NCI-H1436 treated with DMSO at 0.1 percent for 48 hours (cell line): ENCODE measurements around the gene KRTAP10-4.
"Not testable (repeated sequence)": the region's sequence is repeated elsewhere in the genome, so short reads cannot be mapped to it uniquely, and the experiment has no call there.

ENCODE experiments used
- DNase-seq: peaks from one replicate; lab custom pipeline; 2025; lab: John Stamatoyannopoulos, UW

Gene KRTAP10-4

DNA sequence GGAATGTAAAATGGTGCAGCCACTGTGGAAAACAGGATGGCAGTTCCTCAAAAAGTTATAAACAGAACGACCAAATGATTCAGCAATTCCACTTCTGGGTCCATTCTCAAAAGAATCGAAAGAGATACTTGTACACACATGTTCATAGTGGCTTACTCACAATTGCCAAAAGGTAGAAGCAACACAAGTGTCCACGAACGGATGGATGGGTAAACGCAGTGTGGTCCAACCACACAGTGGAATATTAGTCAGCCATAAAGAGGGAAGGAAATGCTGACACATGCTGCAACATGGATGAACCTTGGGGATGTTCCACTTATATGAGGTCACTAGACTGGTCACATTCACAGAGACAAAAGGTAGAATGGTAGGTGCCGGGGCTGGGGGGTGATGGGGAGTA is 38.8 kb upstream of the KRTAP10-4 start:
- no peak for DNase-seq

- no peak for DNase-seq
Measured at GRCh38 chr21:44535963-44536362, 37.6 kb upstream of the KRTAP10-4 start.

- no peak for DNase-seq
Measured at GRCh38 chr21:44537930-44538911, 35.3 kb upstream of the KRTAP10-4 start.

DNA sequence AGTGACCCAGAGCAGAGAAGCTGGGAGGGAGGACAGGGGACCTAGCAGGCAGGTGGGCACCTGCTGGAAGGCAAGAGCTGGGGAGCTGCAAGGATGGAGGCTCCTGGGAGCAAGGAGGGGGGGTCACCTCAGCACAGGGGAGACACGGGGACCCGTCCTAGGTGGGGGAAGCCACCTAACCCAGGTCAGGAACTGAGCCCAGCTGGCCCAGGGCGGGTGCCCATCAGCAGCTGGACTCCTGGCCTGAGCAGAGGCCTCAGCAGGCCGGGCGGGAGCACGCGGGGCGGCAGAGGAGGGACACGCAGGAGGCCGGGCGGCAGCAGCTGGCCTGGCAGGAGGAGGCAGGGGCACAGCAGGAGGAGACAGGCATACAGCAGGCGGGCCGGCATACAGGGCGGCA is 34.5 kb upstream of the KRTAP10-4 start:
- no peak for DNase-seq

- DNase-seq: no peak
Measured at GRCh38 chr21:44539991-44540666, 33.4 kb upstream of the KRTAP10-4 start, which contains the start of gene KRTAP10-1. Gene KRTAP10-1, minus strand, starts transcription at chr21:44540195. Its CDS starts 45 bp downstream, at chr21:44540150.

GRCh38 chr21:44540741-44541288 is 32.7 kb upstream of the KRTAP10-4 start:
- DNase-seq: no peak

DNA sequence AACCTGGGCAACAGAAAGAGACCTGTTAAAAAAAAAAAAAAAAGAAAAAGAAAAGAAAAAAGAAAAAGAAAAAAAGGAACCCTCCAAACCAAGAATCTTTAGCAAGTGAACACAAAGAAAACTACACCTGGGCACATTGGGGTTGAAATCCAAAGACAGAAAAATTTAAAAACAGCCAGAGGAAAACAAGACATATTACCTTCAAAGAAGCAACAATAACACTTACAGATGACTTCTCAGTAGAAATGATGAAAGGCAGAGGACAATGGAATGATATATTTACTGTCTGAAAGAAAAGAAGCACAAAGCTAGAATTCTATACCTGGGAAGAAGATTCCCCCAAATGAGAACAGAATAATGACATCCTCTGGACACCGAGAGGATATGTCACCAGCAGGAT is 30.8 kb upstream of the KRTAP10-4 start:
- DNase-seq: no peak

GRCh38 chr21:44544566-44544965 is 29.0 kb upstream of the KRTAP10-4 start:
- DNase-seq: no peak

- no peak for DNase-seq
Measured at GRCh38 chr21:44547656-44548331, 25.7 kb upstream of the KRTAP10-4 start.

GRCh38 chr21:44548381-44548780 is 25.1 kb upstream of the KRTAP10-4 start:
- no peak for DNase-seq

- DNase-seq: no peak
Measured at GRCh38 chr21:44548922-44549321, 24.6 kb upstream of the KRTAP10-4 start.

DNA sequence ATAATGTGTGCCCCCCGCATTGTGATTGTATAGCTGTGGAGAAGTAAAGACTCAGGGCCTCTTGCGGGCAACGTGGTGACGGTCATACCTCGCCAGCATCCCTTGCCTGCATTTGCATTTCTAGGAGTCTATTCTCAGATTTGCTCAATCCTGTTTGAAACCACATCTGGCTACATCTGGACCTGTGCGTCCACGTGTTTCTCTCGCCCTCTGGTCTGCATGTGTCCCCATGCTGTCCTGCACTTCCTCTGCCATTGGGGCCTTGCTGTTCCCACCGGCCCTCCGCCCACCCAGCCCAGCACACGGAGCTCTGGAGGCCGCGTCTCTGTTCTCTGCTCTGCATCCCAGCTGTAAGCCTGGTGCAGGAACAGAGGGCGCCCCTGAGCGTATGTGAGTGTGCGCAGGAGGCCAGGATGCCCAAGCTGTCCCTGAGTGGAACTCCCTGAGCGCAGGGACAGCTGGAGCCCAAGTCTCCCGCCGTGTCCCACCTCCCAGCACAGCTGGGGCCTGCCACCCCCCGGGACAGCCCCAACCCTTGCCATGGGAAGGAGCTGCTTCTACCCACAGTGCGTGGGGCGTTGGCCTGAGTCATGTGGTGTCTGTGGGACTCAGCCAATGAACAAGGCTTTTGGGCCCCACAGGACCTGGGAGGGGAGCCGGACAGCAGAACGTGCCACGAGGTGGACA is 23.9 kb upstream of the KRTAP10-4 start:
- DNase-seq: no peak

GRCh38 chr21:44550285-44550684 is 23.2 kb upstream of the KRTAP10-4 start:
- not testable (repeated sequence) for DNase-seq

GRCh38 chr21:44550807-44551206 is 22.7 kb upstream of the KRTAP10-4 start:
- no peak for DNase-seq

- no peak for DNase-seq
Measured at GRCh38 chr21:44551340-44551961, 22.1 kb upstream of the KRTAP10-4 start, which contains the start of gene KRTAP10-2. Gene KRTAP10-2, minus strand, starts transcription at chr21:44551505. Its CDS starts 47 bp downstream, at chr21:44551458.

DNA sequence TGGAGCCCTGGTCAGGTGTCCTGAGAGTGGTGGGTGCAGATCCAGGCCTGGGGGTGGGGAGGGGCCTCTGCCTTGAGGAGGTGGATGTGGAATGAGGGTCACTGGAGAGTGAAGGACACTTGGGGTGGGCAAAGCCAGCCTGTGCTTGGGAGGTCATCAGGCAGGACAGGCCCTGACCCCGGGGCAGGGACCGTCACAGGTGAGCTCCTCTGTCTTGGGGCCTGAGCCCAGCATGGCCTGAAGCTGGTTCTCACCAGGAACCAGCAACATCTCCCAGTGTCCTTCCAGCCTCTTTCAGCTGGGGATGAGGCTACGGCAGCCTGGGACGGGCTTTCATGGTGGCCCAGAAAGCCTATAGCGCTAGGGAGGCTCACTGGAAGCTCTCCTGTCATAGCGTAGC is 21.4 kb upstream of the KRTAP10-4 start:
- no peak for DNase-seq

- DNase-seq: no peak
Measured at GRCh38 chr21:44552681-44553080, 20.8 kb upstream of the KRTAP10-4 start.

DNA sequence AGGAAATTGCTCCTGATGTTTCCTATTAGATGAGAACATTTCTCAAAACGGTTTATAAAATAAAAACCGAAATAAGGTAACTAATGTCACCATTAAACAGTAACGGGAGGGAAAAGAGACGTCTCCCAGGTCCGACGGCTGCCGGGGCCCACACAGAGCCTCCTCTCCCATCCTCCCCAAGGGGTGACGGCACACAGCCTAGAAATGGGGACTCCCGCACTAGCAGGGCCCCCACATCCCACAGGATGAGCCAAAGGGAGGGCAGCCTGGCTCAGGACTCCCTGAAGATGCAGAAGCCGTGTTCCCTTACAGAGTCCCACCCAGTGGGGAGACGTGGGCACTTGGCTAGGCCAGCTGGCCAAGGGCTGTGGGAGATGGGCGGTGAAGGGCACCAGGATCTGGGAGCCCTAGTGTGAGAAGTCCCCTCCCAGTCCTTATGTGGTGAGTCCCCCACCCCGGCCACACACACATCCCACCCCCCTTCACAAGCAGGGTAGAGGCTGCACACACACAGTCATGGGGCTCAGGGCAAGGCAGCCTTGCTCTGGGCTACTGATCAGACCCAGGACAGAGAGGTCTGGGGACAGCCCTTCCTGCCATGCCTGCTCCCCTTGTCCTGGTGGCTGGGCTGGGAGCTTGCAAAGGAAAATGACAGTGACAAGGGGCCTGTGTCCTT is 18.2 kb upstream of the KRTAP10-4 start:
- no peak for DNase-seq

- peak; percentile 8 for DNase-seq
Measured at GRCh38 chr21:44556879-44557278, 16.6 kb upstream of the KRTAP10-4 start.
